BLaER1 (cell line): Measurements from ENCODE around the gene OCIAD1.
"Not testable (repeated sequence)": the region's sequence is repeated elsewhere in the genome, so short reads cannot be mapped to it uniquely, and the experiment has no call there.

ENCODE experiments used
- H3K27ac ChIP-seq: shearing (Covaris generic); formaldehyde crosslinking; 2 replicates; pipeline ENCODE4 v1.8.1; 2022
- H3K27me3 ChIP-seq: shearing (Covaris generic); formaldehyde crosslinking; 2 replicates; pipeline ENCODE4 v1.8.1; 2022
- H3K36me3 ChIP-seq: shearing (Covaris generic); formaldehyde crosslinking; 2 replicates; pipeline ENCODE4 v1.8.1; 2022
- H3K4me1 ChIP-seq: shearing (Covaris generic); formaldehyde crosslinking; 2 replicates; pipeline ENCODE4 v1.8.1; 2022
- H3K4me2 ChIP-seq: shearing (Covaris generic); formaldehyde crosslinking; 2 replicates; pipeline ENCODE4 v1.8.1; 2022
- H3K4me3 ChIP-seq: shearing (Covaris generic); formaldehyde crosslinking; 2 replicates; pipeline ENCODE4 v1.8.1; 2022
- H3K9ac ChIP-seq: shearing (Covaris generic); formaldehyde crosslinking; 2 replicates; pipeline ENCODE4 v1.8.1; 2022
- H3K9me3 ChIP-seq: shearing (Covaris generic); formaldehyde crosslinking; 2 replicates; pipeline ENCODE4 v1.8.1; 2022
- H4K20me1 ChIP-seq: shearing (Covaris generic); formaldehyde crosslinking; 2 replicates; pipeline ENCODE4 v1.8.1; 2022
- Cebpa-rat ChIP-seq: shearing (Covaris generic); IDR thresholded peaks from 2 replicates; pipeline ENCODE4 v1.8.1; 2022

Gene OCIAD1

DNA sequence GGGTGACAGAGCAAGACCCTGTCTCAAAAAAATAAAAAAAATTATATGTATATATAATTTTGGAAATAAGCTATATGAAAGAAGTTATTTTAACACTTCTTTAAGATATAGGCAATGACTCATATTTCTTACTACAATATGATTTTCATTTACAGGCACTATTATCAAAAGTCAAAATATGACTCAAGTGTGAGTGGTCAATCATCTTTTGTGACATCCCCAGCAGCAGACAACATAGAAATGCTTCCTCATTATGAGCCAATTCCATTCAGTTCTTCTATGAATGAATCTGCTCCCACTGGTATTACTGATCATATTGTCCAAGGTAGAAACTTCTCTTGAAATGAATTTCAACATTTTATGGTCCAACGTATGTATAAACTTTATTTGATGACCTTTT, 20.8 kb downstream of the OCIAD1 start:
- Histone ChIP-seq H3K27ac (no peak overlapping the region), H4K20me1 (peaks cover 13% of the 10 kb centered on the region; the same call in 1 of the 2 replicates), H3K4me3 (no peak overlapping the region), H3K9me3 (no peaks in the 10 kb centered on the region), H3K4me1 (no peaks in the 10 kb centered on the region), H3K27me3 (no peaks in the 10 kb centered on the region), H3K9ac (no peak overlapping the region), H3K4me2 (no peak overlapping the region), H3K36me3 (peaks cover 85% of the 10 kb centered on the region)
- no peak for TF ChIP-seq Cebpa-rat

DNA sequence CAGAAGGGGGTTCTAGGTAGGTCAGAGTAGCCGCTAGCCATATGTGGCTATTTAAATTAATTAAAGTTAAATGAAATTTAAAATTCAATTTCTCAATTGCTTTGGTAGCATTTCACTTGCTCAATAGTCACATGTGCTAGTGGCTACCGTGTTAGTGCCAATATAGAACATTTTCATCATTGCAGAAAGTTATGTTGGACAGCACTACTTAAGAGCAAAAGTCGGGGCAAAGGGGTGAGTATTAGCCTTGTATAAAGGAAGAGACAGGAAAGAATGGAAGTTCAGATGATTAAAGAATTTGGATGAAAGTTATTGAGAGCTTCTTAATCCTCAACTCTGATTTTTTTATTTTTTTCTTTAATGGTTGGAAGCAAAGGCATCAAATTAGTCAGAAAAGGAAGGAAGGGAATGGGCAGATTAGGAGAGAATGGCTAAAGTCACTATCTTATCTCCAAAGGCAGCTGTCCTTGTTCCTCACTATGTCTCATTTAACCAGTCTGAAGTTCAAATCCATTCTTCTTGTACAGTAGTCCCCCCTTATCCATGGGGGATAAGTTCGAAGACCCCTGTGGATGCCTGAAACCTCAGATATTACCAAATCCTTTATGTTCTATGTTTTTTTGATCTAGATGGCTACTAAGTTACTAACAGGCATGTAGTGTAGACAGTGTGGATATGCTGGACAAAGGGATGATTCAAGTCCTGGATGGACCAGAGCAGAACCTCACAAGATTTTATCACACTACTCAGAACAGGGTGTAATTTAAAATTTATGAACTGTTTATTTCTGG, 22.9 kb downstream of the OCIAD1 start:
- peaks cover 6% of the 10 kb centered on the region; the same call in 1 of the 2 replicates for H4K20me1 ChIP-seq
- H3K4me2 ChIP-seq: no peak overlapping the region
- TF ChIP-seq Cebpa-rat: no peak
- no peaks in the 10 kb centered on the region for H3K9me3 ChIP-seq
- no peak overlapping the region for H3K27ac ChIP-seq
- H3K4me1 ChIP-seq: no peaks in the 10 kb centered on the region
- H3K4me3 ChIP-seq: no peak overlapping the region
- H3K36me3 ChIP-seq: peaks cover 86% of the 10 kb centered on the region
- no peak overlapping the region for H3K9ac ChIP-seq
- H3K27me3 ChIP-seq: no peaks in the 10 kb centered on the region

DNA sequence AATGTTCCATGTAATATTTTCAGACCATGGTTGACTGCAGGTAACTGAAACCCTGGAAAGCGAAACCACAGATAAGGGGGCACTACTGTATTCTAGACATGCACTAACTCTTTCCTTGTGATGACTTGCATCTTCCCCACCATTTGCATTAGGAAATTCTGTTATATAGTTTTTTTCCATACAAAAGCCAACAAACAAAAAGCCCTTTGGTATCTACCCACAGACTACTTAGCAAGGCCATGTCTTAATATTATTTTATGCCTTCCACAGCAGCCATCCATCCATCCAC, 23.5 kb downstream of the OCIAD1 start:
- H3K9me3 ChIP-seq: no peaks in the 10 kb centered on the region
- peaks cover 6% of the 10 kb centered on the region; the same call in 1 of the 2 replicates for H4K20me1 ChIP-seq
- TF ChIP-seq Cebpa-rat: no peak
- no peaks in the 10 kb centered on the region for H3K4me1 ChIP-seq
- H3K4me2 ChIP-seq: no peak overlapping the region
- H3K4me3 ChIP-seq: no peak overlapping the region
- H3K27me3 ChIP-seq: no peaks in the 10 kb centered on the region
- no peak overlapping the region for H3K27ac ChIP-seq
- H3K36me3 ChIP-seq: peaks cover 81% of the 10 kb centered on the region
- no peak overlapping the region for H3K9ac ChIP-seq

DNA sequence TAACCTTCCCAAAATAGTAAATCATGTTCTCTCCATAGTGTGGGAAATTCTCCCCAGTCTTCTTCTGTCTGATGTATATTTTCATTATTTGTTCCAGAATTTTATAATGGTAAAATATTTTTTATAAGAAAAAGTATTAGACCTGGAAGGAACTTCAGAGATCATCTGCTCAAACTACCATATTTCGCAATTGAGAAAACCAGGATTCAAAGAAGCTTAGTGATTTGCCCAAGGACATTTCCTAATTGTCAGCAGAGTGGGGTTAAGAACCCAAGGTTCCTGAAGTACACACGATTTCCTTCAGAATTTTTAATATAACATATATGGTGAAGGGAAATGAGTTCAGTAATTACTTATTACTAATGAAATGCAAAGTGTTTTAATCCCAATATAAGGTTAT, 24.1 kb downstream of the OCIAD1 start:
- Histone ChIP-seq H3K36me3 (peaks cover 83% of the 10 kb centered on the region), H3K4me1 (no peaks in the 10 kb centered on the region), H3K9me3 (no peaks in the 10 kb centered on the region), H3K9ac (no peak overlapping the region), H3K4me2 (no peak overlapping the region), H3K27ac (no peak overlapping the region), H4K20me1 (peaks cover 6% of the 10 kb centered on the region; the same call in 1 of the 2 replicates), H3K4me3 (no peak overlapping the region), H3K27me3 (no peaks in the 10 kb centered on the region)
- TF ChIP-seq Cebpa-rat: no peak; the same call in 1 of the 2 replicates

DNA sequence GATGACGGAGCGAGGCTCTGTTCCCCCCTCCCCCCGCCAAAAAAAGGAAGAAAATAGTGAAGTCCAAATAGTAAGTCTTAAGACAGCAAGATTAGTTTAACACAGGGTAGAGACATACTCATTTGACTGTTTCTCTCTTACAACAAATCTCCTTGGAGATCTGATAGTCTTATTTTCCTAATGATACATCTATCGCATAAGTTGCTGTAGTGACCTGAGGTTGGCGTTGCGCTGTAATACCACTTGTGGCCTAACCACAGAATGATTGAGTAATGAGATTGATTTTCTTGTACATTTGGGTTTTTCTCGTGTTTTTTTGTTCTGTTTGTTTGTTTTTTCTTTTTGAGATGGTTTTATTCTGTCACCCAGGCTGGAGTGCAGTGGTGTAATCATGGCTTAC, 27.2 kb downstream of the OCIAD1 start:
- no peak overlapping the region for H3K4me2 ChIP-seq
- H3K27me3 ChIP-seq: no peaks in the 10 kb centered on the region
- H3K9me3 ChIP-seq: no peaks in the 10 kb centered on the region
- TF ChIP-seq Cebpa-rat: no peak
- H3K27ac ChIP-seq: no peak overlapping the region
- peaks cover 74% of the 10 kb centered on the region for H3K36me3 ChIP-seq
- H3K9ac ChIP-seq: no peak overlapping the region
- H3K4me3 ChIP-seq: no peak overlapping the region
- H3K4me1 ChIP-seq: no peaks in the 10 kb centered on the region
- H4K20me1 ChIP-seq: no peaks in the 10 kb centered on the region

DNA sequence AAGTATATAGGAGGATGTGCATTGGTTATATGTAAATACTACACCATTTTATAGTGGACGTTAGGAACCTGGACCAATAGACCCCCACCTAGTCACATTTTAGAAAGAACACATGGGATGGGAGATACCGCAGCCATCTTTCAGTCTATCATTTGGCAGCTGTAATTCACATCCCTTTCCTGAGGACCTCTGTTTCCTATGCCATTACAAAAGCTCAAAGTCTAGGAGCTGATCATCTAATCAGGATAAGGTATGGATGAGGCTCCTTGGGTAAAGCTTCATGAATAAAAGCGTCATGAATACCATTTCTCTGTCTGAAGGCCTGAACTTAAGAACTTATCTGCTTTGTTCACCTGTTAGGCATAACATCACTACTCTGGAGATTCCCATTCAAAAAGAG, 31.1 kb downstream of the OCIAD1 start:
- TF ChIP-seq Cebpa-rat: no peak
- Histone ChIP-seq H3K4me1 (no peaks in the 10 kb centered on the region), H3K4me3 (no peak overlapping the region), H3K4me2 (no peak overlapping the region), H3K27ac (no peak overlapping the region), H3K9ac (no peak overlapping the region), H3K27me3 (no peaks in the 10 kb centered on the region), H4K20me1 (no peaks in the 10 kb centered on the region), H3K9me3 (0 out of 2 replicates have a peak, but pooled peaks cover 11% of the 10 kb centered on the region), H3K36me3 (peaks cover 41% of the 10 kb centered on the region)

DNA sequence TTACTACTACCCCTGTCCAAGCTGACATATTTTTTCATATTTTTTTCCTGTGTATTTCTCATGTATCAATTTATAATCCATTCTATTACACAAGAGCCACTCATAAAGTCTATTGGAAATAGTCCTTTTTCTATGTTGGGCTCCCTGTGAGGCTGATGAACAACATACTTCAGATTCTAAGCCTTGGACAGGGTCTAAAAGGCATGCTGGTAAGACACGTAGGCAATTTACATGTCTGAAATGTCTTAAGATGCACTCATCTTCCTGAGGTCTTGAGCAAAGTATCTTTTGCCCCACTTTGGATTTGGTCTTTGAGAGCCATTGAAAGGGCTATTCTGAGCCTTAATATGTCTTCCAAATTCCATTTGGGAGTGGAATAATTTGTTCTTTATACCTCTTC, 31.8 kb downstream of the OCIAD1 start:
- H3K4me3 ChIP-seq: no peak overlapping the region
- H3K36me3 ChIP-seq: peaks cover 35% of the 10 kb centered on the region
- H4K20me1 ChIP-seq: no peaks in the 10 kb centered on the region
- TF ChIP-seq Cebpa-rat: no peak
- no peaks in the 10 kb centered on the region for H3K4me1 ChIP-seq
- 0 out of 2 replicates have a peak, but pooled peaks cover 11% of the 10 kb centered on the region for H3K9me3 ChIP-seq
- no peak overlapping the region for H3K4me2 ChIP-seq
- no peak overlapping the region for H3K27ac ChIP-seq
- H3K27me3 ChIP-seq: no peaks in the 10 kb centered on the region
- no peak overlapping the region for H3K9ac ChIP-seq

DNA sequence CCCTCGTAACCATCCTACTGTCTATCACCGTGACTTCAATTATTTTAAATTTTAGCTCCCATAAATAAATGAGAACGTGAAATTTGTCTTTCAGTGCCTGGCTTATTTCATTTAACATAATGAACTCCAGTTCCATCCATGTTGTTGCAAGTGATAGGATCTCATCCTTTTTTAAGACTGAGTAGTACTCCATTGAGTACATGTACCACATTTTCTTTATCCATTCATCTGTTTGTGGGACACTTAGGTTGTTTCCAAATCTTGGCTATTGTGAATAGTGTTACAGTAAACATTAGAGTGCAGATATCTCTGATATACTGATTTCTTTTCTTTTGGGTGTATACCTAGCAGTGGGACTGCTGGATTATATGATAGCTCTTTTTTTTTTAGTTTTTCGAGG, 32.8 kb downstream of the OCIAD1 start:
- H3K9ac ChIP-seq: no peak overlapping the region
- H4K20me1 ChIP-seq: no peaks in the 10 kb centered on the region
- H3K4me3 ChIP-seq: no peak overlapping the region
- no peaks in the 10 kb centered on the region for H3K4me1 ChIP-seq
- TF ChIP-seq Cebpa-rat: no peak
- 0 out of 2 replicates have a peak, but pooled peaks cover 11% of the 10 kb centered on the region for H3K9me3 ChIP-seq
- peaks cover 26% of the 10 kb centered on the region for H3K36me3 ChIP-seq
- no peak overlapping the region for H3K27ac ChIP-seq
- H3K4me2 ChIP-seq: no peak overlapping the region
- H3K27me3 ChIP-seq: no peaks in the 10 kb centered on the region

DNA sequence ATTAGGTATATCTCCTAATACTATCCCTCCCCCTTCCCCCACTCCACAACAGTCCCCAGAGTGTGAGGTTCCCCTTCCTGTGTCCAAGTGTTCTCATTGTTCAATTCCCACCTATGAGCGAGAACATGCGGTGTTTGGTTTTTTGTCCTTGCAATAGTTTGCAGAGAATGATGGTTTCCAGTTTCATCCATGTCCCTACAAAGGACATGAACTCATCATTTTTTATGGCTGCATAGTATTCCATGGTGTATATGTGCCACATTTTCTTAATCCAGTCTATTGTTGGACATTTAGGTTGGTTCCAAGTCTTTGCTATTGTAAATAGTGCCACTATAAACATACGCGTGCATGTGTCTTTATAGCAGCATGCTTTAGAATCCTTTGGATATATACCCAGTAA, 33.8 kb downstream of the OCIAD1 start:
- H3K9ac ChIP-seq, H3K27ac ChIP-seq, H3K4me2 ChIP-seq, H3K4me3 ChIP-seq, H4K20me1 ChIP-seq, H3K27me3 ChIP-seq, H3K4me1 ChIP-seq: not testable (repeated sequence)
- peaks cover 26% of the 10 kb centered on the region for H3K36me3 ChIP-seq
- H3K9me3 ChIP-seq: peaks cover 16% of the 10 kb centered on the region

DNA sequence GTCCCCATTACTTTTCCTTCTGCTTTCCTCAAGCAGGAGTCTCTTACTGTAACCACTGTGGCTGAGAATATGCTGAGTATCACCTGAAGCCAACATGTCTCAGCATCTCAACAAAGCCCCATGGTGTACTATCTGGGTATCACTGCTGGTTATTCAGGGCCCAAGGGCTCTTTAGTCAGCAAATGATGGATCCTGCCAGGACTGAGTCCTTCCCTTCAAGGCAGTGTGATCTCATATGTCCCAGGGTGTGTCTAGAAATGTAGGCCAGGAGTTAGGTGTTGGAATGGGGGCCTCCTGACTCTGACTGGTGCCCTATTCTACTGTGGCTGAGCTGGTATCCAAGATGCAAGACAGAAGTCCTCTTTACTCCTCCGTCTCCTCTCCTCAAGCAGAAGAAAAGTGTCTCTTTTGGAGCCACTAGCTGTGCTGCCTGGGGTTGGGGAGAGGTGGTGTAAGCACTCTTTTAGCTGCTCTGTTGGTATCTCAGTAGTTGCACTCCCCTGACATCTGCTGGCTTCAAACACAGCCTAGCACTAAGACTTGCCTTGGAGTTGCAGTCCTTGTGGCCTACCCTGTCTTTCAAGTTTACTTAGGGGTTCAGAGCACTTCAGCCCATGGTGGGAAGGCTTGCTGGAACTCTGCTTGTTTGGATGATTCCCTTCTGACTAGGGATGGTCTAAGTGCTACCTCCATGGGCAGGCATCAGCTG, 47.1 kb downstream of the OCIAD1 start:
- Histone ChIP-seq H3K36me3 (no peaks in the 10 kb centered on the region), H3K4me2 (no peak overlapping the region), H4K20me1 (no peaks in the 10 kb centered on the region), H3K27me3 (no peaks in the 10 kb centered on the region), H3K9me3 (no peaks in the 10 kb centered on the region), H3K4me1 (no peaks in the 10 kb centered on the region), H3K4me3 (no peak overlapping the region), H3K27ac (no peak overlapping the region), H3K9ac (no peak overlapping the region)
- TF ChIP-seq Cebpa-rat: no peak
